Activated CD4-positive, alpha-beta T cell treated with anti-CD3 and anti-CD28 coated beads for 4 hours (primary cell): ENCODE data around the gene AKAP8L.

Experiments used
- DNase-seq, 2 donors: peaks; one replicate each; pipeline ENCODE4 v3.0.0-alpha.2; 2020

The AKAP8L gene

GRCh38 chr19:15448778-15449619, 30.2 kb upstream of the AKAP8L start:
- no peak for DNase-seq

DNA sequence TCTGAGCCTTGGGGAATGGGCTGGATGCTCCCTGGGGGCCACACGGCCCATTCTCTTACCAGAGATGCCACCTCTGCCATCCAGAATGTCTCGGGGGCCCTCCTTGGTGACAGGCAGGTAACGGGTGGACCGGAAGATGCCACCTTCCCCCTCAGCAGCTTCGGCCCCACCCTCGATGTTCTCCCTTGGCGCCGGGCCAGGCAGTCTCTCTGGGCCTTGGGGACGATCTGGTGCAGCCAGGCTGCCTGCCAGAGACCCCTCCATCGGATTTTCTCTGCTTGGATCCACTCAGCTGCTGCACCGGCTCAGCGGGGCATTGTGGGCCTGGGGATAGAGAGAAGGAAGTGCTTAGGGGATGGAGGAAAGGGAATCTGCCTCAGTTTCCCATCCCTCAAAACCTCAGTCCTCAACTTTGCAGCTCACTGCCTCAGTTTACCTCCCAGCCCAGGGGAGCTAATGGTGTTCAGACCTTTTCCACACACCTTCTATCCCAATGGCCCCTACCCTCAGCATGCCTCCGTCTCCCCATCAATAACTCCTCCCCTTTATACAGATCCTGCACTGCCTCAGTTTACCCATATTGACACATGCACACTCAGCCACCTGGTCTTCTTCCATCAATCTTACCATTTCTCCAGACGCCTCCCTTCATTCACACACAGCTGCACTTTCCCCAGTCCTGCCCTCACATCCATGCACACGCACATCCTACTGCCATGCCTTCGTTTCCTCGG, 29.4 kb upstream of the AKAP8L start:
- no peak for DNase-seq

DNA sequence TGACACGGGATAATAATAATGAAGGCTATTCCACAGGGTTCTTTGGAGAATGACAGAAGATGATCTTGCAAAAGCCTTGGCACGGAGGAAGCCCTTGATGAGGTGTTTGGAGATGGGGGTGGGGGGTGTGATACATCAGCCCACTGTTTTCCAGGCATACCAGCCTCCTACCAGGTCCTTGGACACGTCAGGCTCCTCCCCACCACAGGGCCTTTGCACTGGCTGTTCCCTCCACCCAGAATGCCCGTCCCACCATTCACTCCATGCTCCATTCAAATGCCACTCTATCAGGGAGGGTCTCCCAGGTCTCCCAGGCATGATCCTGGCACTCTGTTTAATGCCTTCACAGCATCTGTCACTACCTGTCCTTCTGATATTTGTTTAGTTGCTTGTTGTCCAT, 28.3 kb upstream of the AKAP8L start:
- DNase-seq, result no peak

GRCh38 chr19:15445807-15446376, 27.1 kb upstream of the AKAP8L start:
- no peak for DNase-seq

DNA sequence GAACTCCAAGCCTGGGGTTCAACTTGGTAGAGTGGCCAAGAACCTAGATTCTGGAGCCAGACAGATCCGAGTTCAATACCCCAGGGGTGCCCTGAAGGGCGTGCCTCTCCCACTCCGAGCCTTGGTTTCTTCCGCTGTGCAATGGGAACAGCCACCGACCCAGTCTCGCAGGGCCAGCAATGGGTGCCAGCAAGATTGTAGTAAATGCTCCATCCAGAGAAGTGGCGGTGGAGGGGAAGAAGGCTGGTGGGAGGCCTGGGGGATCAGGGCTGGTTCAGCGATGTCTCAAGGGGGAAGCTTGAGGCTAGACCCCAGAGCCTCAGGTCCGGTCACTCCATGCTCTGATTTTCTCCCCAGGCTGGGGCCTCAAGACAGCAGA, 26.4 kb upstream of the AKAP8L start:
- no peak for DNase-seq

DNA sequence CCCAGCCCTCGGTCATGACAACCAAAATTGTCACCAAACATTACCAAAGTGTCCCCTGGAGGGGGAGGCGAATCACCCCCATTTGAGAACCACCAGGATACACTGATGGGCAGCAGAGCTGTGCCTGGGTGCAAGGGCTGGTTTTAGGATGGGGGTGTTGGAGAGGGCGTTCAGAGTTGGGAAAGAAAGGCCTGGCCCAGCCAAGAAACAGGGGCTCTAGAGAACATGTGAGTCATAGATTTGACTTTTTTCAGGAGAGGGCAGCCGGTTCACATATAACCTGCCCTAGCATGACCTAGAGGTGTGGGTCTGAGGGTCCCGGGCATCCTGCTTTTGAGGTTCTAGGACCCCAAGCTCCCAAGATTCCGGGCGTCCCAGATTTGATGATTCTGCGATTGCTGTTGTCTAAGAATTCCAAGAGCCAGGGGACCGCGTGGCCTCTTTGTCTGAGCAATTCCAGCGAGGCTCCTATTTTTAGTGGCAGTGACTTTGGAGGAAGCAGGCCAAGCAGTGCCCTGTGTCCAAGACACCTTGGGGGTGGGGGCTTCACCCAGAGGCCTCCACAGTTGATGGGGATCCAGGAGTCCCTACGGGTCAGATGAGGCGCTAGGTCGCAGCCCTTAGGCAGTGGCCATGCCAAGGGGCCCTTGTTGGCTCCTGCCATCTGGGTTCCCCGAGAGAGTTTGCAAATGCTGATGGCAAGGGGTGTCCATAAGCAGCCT, 25.9 kb upstream of the AKAP8L start:
- no peak for DNase-seq

- DNase-seq, result no peak
These were observed 25.1 kb upstream of the AKAP8L start for GRCh38 chr19:15443838-15444237.

GRCh38 chr19:15443325-15443724, 24.5 kb upstream of the AKAP8L start:
- no peak for DNase-seq

- no peak for DNase-seq
These were observed 23.5 kb upstream of the AKAP8L start for GRCh38 chr19:15442142-15442920.

- DNase-seq, result no peak
These were observed 22.5 kb upstream of the AKAP8L start for GRCh38 chr19:15441317-15441716.

GRCh38 chr19:15439821-15440641, 21.2 kb upstream of the AKAP8L start:
- no peak for DNase-seq

GRCh38 chr19:15439078-15439799, 20.5 kb upstream of the AKAP8L start:
- no peak for DNase-seq

- no peak for DNase-seq
These were observed 19.8 kb upstream of the AKAP8L start for GRCh38 chr19:15438577-15438976.

- DNase-seq, result no peak
These were observed 19.3 kb upstream of the AKAP8L start for GRCh38 chr19:15438124-15438496.

DNA sequence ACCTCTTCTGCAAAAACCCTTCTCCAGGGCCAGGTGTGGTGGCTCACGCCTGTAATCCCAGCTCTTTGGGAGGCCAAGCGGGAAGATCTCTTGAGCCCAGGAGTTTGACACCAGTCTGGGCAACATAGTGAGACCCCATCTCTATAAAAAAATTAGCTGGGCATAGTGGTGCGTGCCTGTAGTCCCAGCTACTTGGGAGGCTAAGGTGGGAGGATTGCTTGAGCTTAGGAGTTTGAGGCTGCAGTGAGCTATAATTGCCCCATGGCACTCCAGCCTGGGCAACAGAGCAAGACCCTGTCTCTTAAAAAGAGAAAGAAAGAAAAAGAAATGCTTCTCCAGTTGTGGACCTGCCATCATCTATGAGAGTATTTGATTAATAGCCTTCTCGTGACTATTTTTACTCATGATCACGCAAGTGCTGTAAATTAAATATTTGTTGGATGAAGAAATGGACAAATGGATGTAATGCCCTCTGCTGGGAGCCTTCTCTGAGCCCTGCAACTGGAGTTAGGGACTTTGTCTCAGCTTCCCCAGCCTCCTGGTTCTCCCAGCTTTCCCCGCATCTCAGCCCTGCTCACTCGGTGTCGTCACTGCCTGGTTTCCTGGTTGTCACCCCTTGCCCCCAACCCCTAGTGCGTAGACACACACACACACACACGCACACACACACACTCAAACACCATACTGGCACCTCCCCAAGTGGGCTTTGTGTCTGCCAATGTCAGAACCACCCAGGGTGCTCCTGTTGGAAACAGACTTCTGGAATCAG, 18.8 kb upstream of the AKAP8L start:
- DNase-seq, result no peak

DNA sequence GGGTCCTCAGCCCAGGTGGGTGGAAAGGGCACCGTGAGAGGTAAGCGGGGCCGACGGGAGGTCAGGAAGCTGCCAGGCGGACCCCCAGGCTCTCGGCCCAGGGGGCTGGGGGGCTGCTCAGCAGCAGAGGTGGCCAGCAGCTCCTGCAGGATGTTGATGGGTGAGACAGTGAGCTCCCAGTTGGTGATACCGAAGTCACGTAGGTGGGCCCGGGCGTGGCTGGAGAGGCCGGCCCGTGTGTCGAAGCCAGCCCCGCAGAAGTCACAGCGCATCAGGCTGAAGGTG, 18.0 kb upstream of the AKAP8L start:
- no peak for DNase-seq

- DNase-seq, result no peak
These were observed 17.4 kb upstream of the AKAP8L start for GRCh38 chr19:15436012-15436825.

GRCh38 chr19:15433519-15434069, 14.8 kb upstream of the AKAP8L start:
- no peak for DNase-seq
